Ascending aorta (tissue), 2 donors: Measurements from ENCODE around the gene COMMD1. TPM values are rescaled to one million over a fixed set of nuclear protein-coding genes. Genes with fewer than 3 reads are reported as not detected.

Experiments
- DNase-seq, 2 donors: peaks; one replicate each; pipeline ENCODE4 v3.0.0-alpha.2; 2019; ENCODE audit warnings: low spot score in 2 of 2
- H3K27ac ChIP-seq, 2 donors: fragments of 200-600 bp; sonication (generic); one replicate each; pipeline ENCODE4 v1.5.1; 2016 to 2017; ENCODE audit warnings: mild to moderate bottlenecking in 1 of 2
- H3K27me3 ChIP-seq: fragments of 200-600 bp; sonication (generic); one replicate; pipeline ENCODE4 v1.5.1; 2017
- H3K36me3 ChIP-seq, 2 donors: fragments of 200-600 bp; sonication (generic); one replicate each; pipeline ENCODE4 v1.5.1; 2016
- H3K4me1 ChIP-seq, 2 donors: fragments of 200-600 bp; sonication (generic); one replicate each; pipeline ENCODE4 v1.5.1; 2016 to 2017; ENCODE audit warnings: mild to moderate bottlenecking in 1 of 2
- H3K4me3 ChIP-seq, 2 donors: fragments of 200-600 bp; sonication (generic); one replicate each; pipeline ENCODE4 v1.5.1; 2016 to 2017; ENCODE audit warnings: mild to moderate bottlenecking in 1 of 2
- H3K9me3 ChIP-seq, 2 donors: fragments of 200-600 bp; sonication (generic); one replicate each; pipeline ENCODE4 v1.5.1; 2016
- intact Hi-C: fragments of 100-400 bp; cut with DNase I; formaldehyde crosslinking; loops from one replicate; pipeline ENCODE4 v1.15.1; 2023
- total RNA-seq: library from RNA; depleted of rRNA; stranded (reverse); fragments of >200 nt; gene quantifications from one replicate; pipeline ENCODE4 v1.1.0, GENCODE V29; 2016
- TF ChIP-seq, protein P1 (sequence below), 3 experiments: fragments of 200-600 bp in 2 of 3; fragments of 450-650 bp in 1 of 3; sonication (generic) in 2 of 3; IDR thresholded peaks; one replicate each; pipeline ENCODE4 v1.5.1; 2016 to 2019; ENCODE audit warnings: antibody characterized with exemption in 3 of 3, mild to moderate bottlenecking in 1 of 3, moderate library complexity in 1 of 3

Gene COMMD1
- total RNA-seq, 1 donor from 2014 or later: 31.8 TPM

- Histone ChIP-seq H3K27ac (no peak overlapping the region), H3K9me3 (no peaks in the 10 kb centered on the region), H3K4me3 (no peak overlapping the region), H3K4me1 (no peaks in the 10 kb centered on the region), H3K27me3 (no peaks in the 10 kb centered on the region), H3K36me3 (no peaks in the 10 kb centered on the region)
- no peak for DNase-seq
- TF ChIP-seq, protein P1, sequence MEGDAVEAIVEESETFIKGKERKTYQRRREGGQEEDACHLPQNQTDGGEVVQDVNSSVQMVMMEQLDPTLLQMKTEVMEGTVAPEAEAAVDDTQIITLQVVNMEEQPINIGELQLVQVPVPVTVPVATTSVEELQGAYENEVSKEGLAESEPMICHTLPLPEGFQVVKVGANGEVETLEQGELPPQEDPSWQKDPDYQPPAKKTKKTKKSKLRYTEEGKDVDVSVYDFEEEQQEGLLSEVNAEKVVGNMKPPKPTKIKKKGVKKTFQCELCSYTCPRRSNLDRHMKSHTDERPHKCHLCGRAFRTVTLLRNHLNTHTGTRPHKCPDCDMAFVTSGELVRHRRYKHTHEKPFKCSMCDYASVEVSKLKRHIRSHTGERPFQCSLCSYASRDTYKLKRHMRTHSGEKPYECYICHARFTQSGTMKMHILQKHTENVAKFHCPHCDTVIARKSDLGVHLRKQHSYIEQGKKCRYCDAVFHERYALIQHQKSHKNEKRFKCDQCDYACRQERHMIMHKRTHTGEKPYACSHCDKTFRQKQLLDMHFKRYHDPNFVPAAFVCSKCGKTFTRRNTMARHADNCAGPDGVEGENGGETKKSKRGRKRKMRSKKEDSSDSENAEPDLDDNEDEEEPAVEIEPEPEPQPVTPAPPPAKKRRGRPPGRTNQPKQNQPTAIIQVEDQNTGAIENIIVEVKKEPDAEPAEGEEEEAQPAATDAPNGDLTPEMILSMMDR (IDR thresholded peaks at IDR 0.05): no peak
- intact Hi-C loops: no loop called here
These were observed 279.2 kb downstream of the COMMD1 start for GRCh38 chr2:62184512-62185230.

Other genes with a start within 250 kb of the COMMD1 start
- not detected for gene FAM161A, start 51.6 kb upstream of the COMMD1 start, total RNA-seq
- gene CCT4, start 17.0 kb upstream of the COMMD1 start, total RNA-seq: 35.3 TPM